HG03439 (cell line): Measurements from ENCODE around the gene ASB7.

Experiments
- ATAC-seq: cut with Tn5 transposase; IDR thresholded peaks from one replicate; pipeline ENCODE4 v1.9.1; 2021; ENCODE audit warnings: mild to moderate bottlenecking, moderate library complexity; ENCODE audit not compliant: unreplicated experiment

The ASB7 gene

GRCh38 chr15:100596792-100597191 lies 5.6 kb upstream of the ASB7 start:
- ATAC-seq = peak; percentile 68

GRCh38 chr15:100597862-100598261 lies 4.5 kb upstream of the ASB7 start:
- ATAC-seq = no peak

- no peak for ATAC-seq
Measured at GRCh38 chr15:100598655-100599054, 3.7 kb upstream of the ASB7 start.

GRCh38 chr15:100601163-100601562 lies 1.2 kb upstream of the ASB7 start:
- ATAC-seq = no peak

- ATAC-seq = peak; percentile 22
Measured at GRCh38 chr15:100601617-100602063, 749 bp upstream of the ASB7 start.

- peak; percentile 35 for ATAC-seq
Measured at GRCh38 chr15:100602823-100603393, 519 bp downstream of the ASB7 start.

- ATAC-seq = no peak
Measured at GRCh38 chr15:100612539-100612938, 10.2 kb downstream of the ASB7 start.

GRCh38 chr15:100613208-100613607 lies 10.8 kb downstream of the ASB7 start:
- no peak for ATAC-seq

- ATAC-seq = no peak
Measured at GRCh38 chr15:100614336-100614735, 11.9 kb downstream of the ASB7 start.

- ATAC-seq = no peak
Measured at GRCh38 chr15:100614918-100615317, 12.5 kb downstream of the ASB7 start.

GRCh38 chr15:100615801-100616200 lies 13.4 kb downstream of the ASB7 start:
- no peak for ATAC-seq

GRCh38 chr15:100616700-100617099 lies 14.3 kb downstream of the ASB7 start:
- no peak for ATAC-seq

- ATAC-seq = no peak
Measured at GRCh38 chr15:100623301-100623700, 20.9 kb downstream of the ASB7 start.

GRCh38 chr15:100627789-100628395 lies 25.5 kb downstream of the ASB7 start:
- ATAC-seq = peak; percentile 85

GRCh38 chr15:100628746-100629145 lies 26.4 kb downstream of the ASB7 start:
- no peak for ATAC-seq

GRCh38 chr15:100631831-100632230 lies 29.4 kb downstream of the ASB7 start:
- ATAC-seq = no peak

GRCh38 chr15:100633763-100634075 lies 31.3 kb downstream of the ASB7 start:
- ATAC-seq = no peak

GRCh38 chr15:100635406-100636071 lies 33.1 kb downstream of the ASB7 start:
- no peak for ATAC-seq

- no peak for ATAC-seq
Measured at GRCh38 chr15:100638177-100638730, 35.9 kb downstream of the ASB7 start.

- no peak for ATAC-seq
Measured at GRCh38 chr15:100642213-100642949, 40.0 kb downstream of the ASB7 start.

GRCh38 chr15:100642950-100643338 lies 40.6 kb downstream of the ASB7 start:
- no peak for ATAC-seq

- no peak for ATAC-seq
Measured at GRCh38 chr15:100645671-100646070, 43.3 kb downstream of the ASB7 start.
